ENCODE results near the gene CNOT8.

The CNOT8 gene

DNA sequence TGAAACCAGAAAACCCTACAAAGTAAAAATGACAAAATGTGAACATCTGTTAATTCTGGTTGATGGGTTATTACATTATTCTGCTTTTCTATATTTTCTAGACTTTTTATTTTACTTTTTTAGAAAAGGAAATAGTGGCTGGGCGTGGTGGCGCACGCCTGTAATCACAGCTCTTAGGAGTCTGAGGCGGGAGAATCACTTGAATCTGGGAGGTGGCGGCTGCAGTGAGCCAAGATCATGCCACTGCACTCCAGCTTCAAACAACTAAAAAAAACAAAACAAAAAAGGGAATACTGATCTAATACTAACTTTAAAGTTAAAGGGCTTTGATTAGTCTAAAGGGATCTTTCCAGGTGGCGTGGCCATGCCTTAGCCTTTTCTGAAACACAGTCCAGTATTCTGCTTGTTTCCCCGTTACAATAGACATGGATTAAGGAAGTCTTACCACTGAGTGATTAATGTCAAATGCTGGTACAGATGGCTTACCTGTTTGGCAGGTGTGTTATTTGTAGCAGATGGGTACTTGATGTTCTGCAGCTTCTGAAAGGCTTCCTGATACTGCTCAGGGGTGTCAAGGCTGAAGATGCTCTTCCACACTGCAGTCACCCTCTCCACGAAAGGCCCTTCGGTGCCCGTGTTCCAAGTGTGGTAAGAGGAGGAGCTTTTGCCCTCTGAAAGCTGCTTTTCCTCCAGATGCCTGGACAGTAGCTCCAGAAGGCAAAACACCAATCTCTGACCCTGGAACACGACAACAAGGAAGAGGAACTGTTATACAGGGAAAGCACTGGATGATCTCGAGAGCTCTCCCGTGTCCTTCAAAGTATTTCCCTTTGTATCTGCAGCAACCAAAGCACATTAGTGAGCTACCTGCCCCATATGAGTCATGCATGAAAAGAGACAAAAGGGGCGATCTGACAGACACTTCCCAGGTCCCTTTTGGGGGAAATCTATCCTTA is 37.5 kb downstream of the CNOT8 start:
- H3K27me3 ChIP-seq (ENCODE audit: insufficient read depth, low read length, poor library complexity), result no peaks in the 10 kb centered on the region
- H3K4me1 ChIP-seq (ENCODE audit: insufficient read depth, low read length), result no peaks in the 10 kb centered on the region
- H3K9ac ChIP-seq (ENCODE audit: low read depth, low read length), result no peak overlapping the region
- no peak for ATAC-seq (ENCODE audit: insufficient read depth, low read depth)
- no peak overlapping the region for H3K4me3 ChIP-seq (ENCODE audit: low read depth in 1 of 2, low read length in 2 of 2)
- H2AFZ ChIP-seq (ENCODE audit: low read depth, low read length), result no peak overlapping the region
- no peak overlapping the region for H3K4me2 ChIP-seq (ENCODE audit: insufficient read depth, low read length)
- DNase-seq, result no peak
- H3K9me3 ChIP-seq (ENCODE audit: insufficient read depth, low read length, severe bottlenecking), result no peaks in the 10 kb centered on the region
- H3K79me2 ChIP-seq (ENCODE audit: insufficient read depth, low read length), result no peaks in the 10 kb centered on the region
- no peak for TF ChIP-seq CTCF (IDR thresholded peaks at IDR 0.05; ENCODE audit: borderline replicate concordance, extremely low read depth, low read length, poor library complexity, severe bottlenecking)
- no peak for TF ChIP-seq EZH2 (IDR thresholded peaks at IDR 0.05; ENCODE audit: borderline replicate concordance, low read depth, low read length, severe bottlenecking)
- no peak overlapping the region for H3K27ac ChIP-seq (ENCODE audit: low read length)
- peaks cover 86% of the 10 kb centered on the region for H3K36me3 ChIP-seq (ENCODE audit: insufficient read depth, low read length)
- no peaks in the 10 kb centered on the region for H4K20me1 ChIP-seq (ENCODE audit: insufficient read depth, low read length)

GRCh38 chr5:154896562-154897165 is 38.2 kb downstream of the CNOT8 start:
- ATAC-seq (ENCODE audit: insufficient read depth, low read depth) (no peak), DNase-seq (no peak)
- peaks cover 86% of the 10 kb centered on the region for H3K36me3 ChIP-seq (ENCODE audit: insufficient read depth, low read length)

GRCh38 chr5:154898210-154898609 is 39.8 kb downstream of the CNOT8 start:
- Histone ChIP-seq H3K27me3 (ENCODE audit: insufficient read depth, low read length, poor library complexity) (no peaks in the 10 kb centered on the region), H3K9me3 (ENCODE audit: insufficient read depth, low read length, severe bottlenecking) (no peaks in the 10 kb centered on the region), H3K36me3 (ENCODE audit: insufficient read depth, low read length) (peaks cover 92% of the 10 kb centered on the region), H3K4me3 (ENCODE audit: low read depth in 1 of 2, low read length in 2 of 2) (no peak overlapping the region), H3K79me2 (ENCODE audit: insufficient read depth, low read length) (no peaks in the 10 kb centered on the region), H3K9ac (ENCODE audit: low read depth, low read length) (no peak overlapping the region), H3K4me2 (ENCODE audit: insufficient read depth, low read length) (no peak overlapping the region), H3K27ac (ENCODE audit: low read length) (no peak overlapping the region), H3K4me1 (ENCODE audit: insufficient read depth, low read length) (no peaks in the 10 kb centered on the region), H2AFZ (ENCODE audit: low read depth, low read length) (no peak overlapping the region), H4K20me1 (ENCODE audit: insufficient read depth, low read length) (no peaks in the 10 kb centered on the region)
- no peak for ATAC-seq (ENCODE audit: insufficient read depth, low read depth)
- DNase-seq, result no peak
- TF ChIP-seq EZH2 (IDR thresholded peaks at IDR 0.05; ENCODE audit: borderline replicate concordance, low read depth, low read length, severe bottlenecking) (no peak), CTCF (IDR thresholded peaks at IDR 0.05; ENCODE audit: borderline replicate concordance, extremely low read depth, low read length, poor library complexity, severe bottlenecking) (no peak)

More at GRCh38 chr5:154896562-154897165, 38.2 kb downstream of the CNOT8 start:
- no peak for TF ChIP-seq EZH2 (IDR thresholded peaks at IDR 0.05; ENCODE audit: borderline replicate concordance, low read depth, low read length, severe bottlenecking)
- TF ChIP-seq CTCF (IDR thresholded peaks at IDR 0.05; ENCODE audit: borderline replicate concordance, extremely low read depth, low read length, poor library complexity, severe bottlenecking), result no peak
- no peaks in the 10 kb centered on the region for H3K79me2 ChIP-seq (ENCODE audit: insufficient read depth, low read length)
- H3K4me1 ChIP-seq (ENCODE audit: insufficient read depth, low read length), result no peaks in the 10 kb centered on the region
- H3K9me3 ChIP-seq (ENCODE audit: insufficient read depth, low read length, severe bottlenecking), result no peaks in the 10 kb centered on the region
- no peak overlapping the region for H3K9ac ChIP-seq (ENCODE audit: low read depth, low read length)
- H3K27ac ChIP-seq (ENCODE audit: low read length), result no peak overlapping the region
- H2AFZ ChIP-seq (ENCODE audit: low read depth, low read length), result no peak overlapping the region
- H4K20me1 ChIP-seq (ENCODE audit: insufficient read depth, low read length), result no peaks in the 10 kb centered on the region
- no peaks in the 10 kb centered on the region for H3K27me3 ChIP-seq (ENCODE audit: insufficient read depth, low read length, poor library complexity)
- H3K4me3 ChIP-seq (ENCODE audit: low read depth in 1 of 2, low read length in 2 of 2), result no peak overlapping the region
- H3K4me2 ChIP-seq (ENCODE audit: insufficient read depth, low read length), result no peak overlapping the region

Data from DND-41 (cell line).